ENCODE results near the gene GPD1. TPM values are rescaled to one million over a fixed set of nuclear protein-coding genes. Genes with fewer than 3 reads are reported as not detected.
"Not testable (repeated sequence)": the region's sequence is repeated elsewhere in the genome, so short reads cannot be mapped to it uniquely, and the experiment has no call there.

The GPD1 gene
- total RNA-seq, 2 experiments from 2014 or later = 0.40 to 0.44 TPM

- CTCF ChIA-PET = interaction anchor here (0.9 kb wide), 1 partner anchor 202 kb away, joined by 3 read pairs; no protein-coding TSS in a partner anchor
- POLR2A ChIA-PET = not testable (repeated sequence)
Measured at GRCh38 chr12:50148011-50148410, 44.2 kb downstream of the GPD1 start.

GRCh38 chr12:50149311-50149710, 45.5 kb downstream of the GPD1 start:
- POLR2A ChIA-PET = no interaction called here
- CTCF ChIA-PET = interaction anchor here (0.7 to 1.3 kb wide), 2 partner anchors 24 to 38 kb away, joined by 3 to 4 read pairs; no protein-coding TSS in a partner anchor

- ChIA-PET POLR2A (no interaction called here), CTCF (interaction anchor here (0.6 kb wide), 1 partner anchor 97 kb away, joined by 3 read pairs; no protein-coding TSS in a partner anchor)
Measured at GRCh38 chr12:50151047-50151687, 47.4 kb downstream of the GPD1 start.

GRCh38 chr12:50154947-50155346, 51.1 kb downstream of the GPD1 start:
- CTCF ChIA-PET = interaction anchor here (1.0 to 1.6 kb wide), 3 partner anchors 12 to 21 kb away, joined by 3 to 5 read pairs (median 4); no protein-coding TSS in a partner anchor
- POLR2A ChIA-PET = interaction anchor here (0.5 to 0.6 kb wide), 2 partner anchors 12 to 39 kb away, joined by 3 read pairs; partner anchors contain the start of gene CERS5

- POLR2A ChIA-PET = no interaction called here
Measured at GRCh38 chr12:50156641-50157040, 52.8 kb downstream of the GPD1 start.

GRCh38 chr12:50157259-50157658, 53.5 kb downstream of the GPD1 start:
- POLR2A ChIA-PET = no interaction called here

More at GRCh38 chr12:50156641-50157040, 52.8 kb downstream of the GPD1 start:
- CTCF ChIA-PET = interaction anchor here (0.6 to 1.6 kb wide), 7 partner anchors 10 to 204 kb away, joined by 3 to 5 read pairs (median 3); partner anchors contain the start of genes CERS5 and COX14

GRCh38 chr12:50160643-50161042, 56.8 kb downstream of the GPD1 start:
- ChIA-PET CTCF (interaction anchor here (0.7 kb wide), 1 partner anchor 71 kb away, joined by 4 read pairs; no protein-coding TSS in a partner anchor), POLR2A (no interaction called here)

More at GRCh38 chr12:50157259-50157658, 53.5 kb downstream of the GPD1 start:
- CTCF ChIA-PET = interaction anchor here (0.6 to 1.2 kb wide), 5 partner anchors 9 to 203 kb away, joined by 3 to 5 read pairs (median 3); partner anchors contain the start of gene CERS5

Other genes with a start within 250 kb of the GPD1 start
- 1 to 10 TPM in 1 of 2 experiments, under 1 TPM in 1; 0.23 to 1.0 TPM for gene FAIM2, start 200.1 kb upstream of the GPD1 start, total RNA-seq
- not detected for gene AQP2, start 153.3 kb upstream of the GPD1 start, total RNA-seq
- not detected for gene AQP5, start 142.1 kb upstream of the GPD1 start, total RNA-seq
- gene AQP6, start 131.1 kb upstream of the GPD1 start, total RNA-seq = not detected
- 10 to 100 TPM; 83.8 to 89.6 TPM for gene RACGAP1, start 78.5 kb upstream of the GPD1 start, total RNA-seq
- 10 to 100 TPM; 11.1 to 13.3 TPM for gene ASIC1, start 46.4 kb upstream of the GPD1 start, total RNA-seq
- gene SMARCD1, start 18.7 kb upstream of the GPD1 start, total RNA-seq = 10 to 100 TPM; 75.1 to 76.6 TPM
- 10 to 100 TPM; 59.2 to 65.5 TPM for gene COX14, start 8.2 kb downstream of the GPD1 start, total RNA-seq
- 10 to 100 TPM; 52.8 to 56.1 TPM for gene CERS5, start 63.4 kb downstream of the GPD1 start, total RNA-seq
- gene LIMA1, start 179.5 kb downstream of the GPD1 start, total RNA-seq = 10 to 100 TPM; 83.0 to 85.4 TPM

Data from activated CD8-positive, alpha-beta memory T cell treated with anti-CD3 and anti-CD28 coated beads for 36 hours (primary cell).